HepG2 (cell line): ENCODE data around the gene MND1. TPM values are rescaled to one million over a fixed set of nuclear protein-coding genes. Genes with fewer than 3 reads are reported as not detected.
A peak's percentile ranks its signal among the peaks of the same experiment; 100 is the strongest.

Experiments
- BHLHE40 ChIP-seq: IDR thresholded peaks from 2 replicates; pipeline ENCODE4 v1.6.1; 2011; ENCODE audit warnings: low read length, improper control_type of control experiment
- BRF2 ChIP-seq: sonication (generic); formaldehyde crosslinking; IDR thresholded peaks from 2 replicates; pipeline ENCODE4 v1.8.1; 2022; ENCODE audit warnings: mild to moderate bottlenecking, missing genetic modification reagents
- FOXA3 ChIP-seq: IDR thresholded peaks from 2 replicates; pipeline ENCODE4 v1.6.1; 2016; ENCODE audit warnings: missing genetic modification reagents, missing compliant biosample characterization
- HMG20A ChIP-seq: IDR thresholded peaks from 2 replicates; pipeline ENCODE4 v1.6.1; 2016; ENCODE audit warnings: borderline replicate concordance
- ISX ChIP-seq: sonication (generic); formaldehyde crosslinking; conservative IDR thresholded peaks from 2 replicates; pipeline ENCODE4 v1.5.0; 2020; ENCODE audit warnings: missing genetic modification reagents
- KIAA2018 ChIP-seq: sonication (generic); formaldehyde crosslinking; IDR thresholded peaks from 2 replicates; pipeline ENCODE4 v1.5.0; 2020; ENCODE audit warnings: mild to moderate bottlenecking, missing genetic modification reagents, borderline replicate concordance
- MAF1 ChIP-seq: sonication (generic); formaldehyde crosslinking; IDR thresholded peaks from 2 replicates; pipeline ENCODE4 v1.5.0; 2020; ENCODE audit warnings: missing genetic modification reagents, borderline replicate concordance
- MXI1 ChIP-seq: IDR thresholded peaks from 3 replicates; pipeline ENCODE4 v1.6.1; 2012; ENCODE audit warnings: low read depth, low read length, inconsistent platforms, borderline replicate concordance
- PHF21A ChIP-seq: sonication (generic); formaldehyde crosslinking; IDR thresholded peaks from 2 replicates; pipeline ENCODE4 v1.5.0; 2020; ENCODE audit warnings: mild to moderate bottlenecking, missing genetic modification reagents
- RBM39 ChIP-seq: fragments of 200-400 bp; formaldehyde crosslinking; IDR thresholded peaks from one replicate; pipeline ENCODE4 v1.6.1; 2018; ENCODE audit warnings: antibody characterized with exemption, mild to moderate bottlenecking, low read depth, low read length; ENCODE audit not compliant: poor library complexity, severe bottlenecking
- SPEN ChIP-seq: sonication (generic); formaldehyde crosslinking; IDR thresholded peaks from 2 replicates; pipeline ENCODE4 v1.5.1; 2020; ENCODE audit warnings: low read depth, mild to moderate bottlenecking, missing genetic modification reagents
- TEAD3 ChIP-seq: optimal IDR thresholded peaks from 2 replicates; pipeline ENCODE3; 2016; ENCODE audit warnings: borderline replicate concordance
- TFE3 ChIP-seq: IDR thresholded peaks from 2 replicates; pipeline ENCODE4 v1.6.1; 2016
- ZFX ChIP-seq: sonication (generic); formaldehyde crosslinking; IDR thresholded peaks from 2 replicates; pipeline ENCODE4 v1.4.0; 2020; ENCODE audit warnings: mild to moderate bottlenecking, low read depth, missing genetic modification reagents, moderate library complexity
- ZNF160 ChIP-seq: sonication (generic); formaldehyde crosslinking; IDR thresholded peaks from 2 replicates; pipeline ENCODE4 v1.8.0; 2022; ENCODE audit warnings: mild to moderate bottlenecking, inconsistent platforms, missing genetic modification reagents
- ZNF205 ChIP-seq: IDR thresholded peaks from 2 replicates; pipeline ENCODE4 v1.6.1; 2018; ENCODE audit warnings: missing biosample characterization, missing genetic modification reagents
- ZNF766 ChIP-seq: sonication (generic); formaldehyde crosslinking; IDR thresholded peaks from 2 replicates; pipeline ENCODE4 v1.5.0; 2020; ENCODE audit warnings: missing genetic modification reagents, borderline replicate concordance
- ZNF878 ChIP-seq: sonication (generic); formaldehyde crosslinking; IDR thresholded peaks from 2 replicates; pipeline ENCODE4 v1.8.1; 2023; ENCODE audit warnings: mild to moderate bottlenecking, missing genetic modification reagents, moderate library complexity
- polyA plus RNA-seq, 8 experiments: library from polyadenylated mRNA; depleted of rRNA in 3 of 8; stranded (reverse) in 7 of 8; unstranded in 1 of 8; fragments of >200 nt; fragmentation: Illumina TruSeq in 4 of 8; extraction: Trizol in 4 of 8; gene quantifications; 2 replicates each; pipeline versions ENCODE4 v1.2.1 to v1.2.3, GENCODE V29; 2011 to 2016; ENCODE audit warnings: low read depth in 4 of 8, missing spikeins in 1 of 8, mixed read lengths in 1 of 8; ENCODE audit not compliant: insufficient read depth in 1 of 8
- total RNA-seq, 5 experiments: library from RNA; depleted of rRNA; stranded (reverse); fragments of >200 nt; fragmentation: Illumina TruSeq; extraction: Trizol; gene quantifications; 2 replicates each; pipeline ENCODE4 v1.2.3, GENCODE V29; 2016; ENCODE audit warnings: low read depth in 1 of 5

Gene MND1
- total and polyA plus RNA-seq, 2 of the 13 experiments (the other 11 are each of a cell fraction or from before 2014, with no cell fraction given) = 4.8 to 30.7 TPM

- TF ChIP-seq KIAA2018 (CRISPR knock-in tag) (no peak), RBM39 (peak; percentile 64), MXI1 (peak; percentile 92), BHLHE40 (no peak), FOXA3 (CRISPR knock-in tag) (peak; percentile 14; the same call in 1 of the 2 replicates), HMG20A (CRISPR knock-in tag) (no peak), MAF1 (CRISPR knock-in tag) (no peak; the same call in 1 of the 2 replicates), TEAD3 (CRISPR knock-in tag) (no peak), ZNF205 (CRISPR knock-in tag) (peak; percentile 57; the same call in 1 of the 2 replicates), ZFX (CRISPR knock-in tag) (peak; percentile 96), ISX (CRISPR knock-in tag) (peak; percentile 79; the same call in 1 of the 2 replicates), ZNF160 (CRISPR knock-in tag) (peak; percentile 73; the same call in 1 of the 2 replicates), TFE3 (CRISPR knock-in tag) (0 out of 2 replicates have a peak, but pooled peaks have one; percentile 35), SPEN (peak; percentile 67), BRF2 (CRISPR knock-in tag) (peak; percentile 69; the same call in 1 of the 2 replicates), PHF21A (CRISPR knock-in tag) (0 out of 2 replicates have a peak, but pooled peaks have one; percentile 35), ZNF878 (CRISPR knock-in tag) (peak; percentile 90), ZNF766 (CRISPR knock-in tag) (0 out of 2 replicates have a peak, but pooled peaks have one; percentile 89)
These were observed at the start of gene MND1 (continued) for GRCh38 chr4:153344131-153345011.
